Neural progenitor cell (in vitro differentiated cells): Measurements from ENCODE around the gene CCDC171. TPM values are rescaled to one million over a fixed set of nuclear protein-coding genes. Genes with fewer than 3 reads are reported as not detected.

Experiments used
- DNase-seq: peaks from one replicate; pipeline ENCODE4 v3.0.0-alpha.2; 2016; ENCODE audit warnings: low spot score
- H2AFZ ChIP-seq: fragments of 200-600 bp; sonication (generic); replicated peaks from 2 replicates; pipeline ENCODE4 v1.6.1; 2016; ENCODE audit warnings: antibody characterized with exemption
- H3F3A ChIP-seq: fragments of 200-600 bp; sonication (generic); 2 replicates; pipeline ENCODE4 v1.6.1; 2016; ENCODE audit warnings: antibody characterized with exemption, low read depth
- H3K27ac ChIP-seq: fragments of 200-600 bp; sonication (generic); 2 replicates; pipeline ENCODE4 v1.5.1; 2016; ENCODE audit warnings: mild to moderate bottlenecking
- H3K27me3 ChIP-seq: fragments of 200-600 bp; sonication (generic); 2 replicates; pipeline ENCODE4 v1.6.1; 2016; ENCODE audit warnings: mild to moderate bottlenecking, moderate library complexity
- H3K36me3 ChIP-seq: fragments of 200-600 bp; sonication (generic); 2 replicates; pipeline ENCODE4 v1.5.1; 2016
- H3K4me1 ChIP-seq: fragments of 200-600 bp; sonication (generic); 2 replicates; pipeline ENCODE4 v1.6.1; 2016; ENCODE audit warnings: mixed run types
- H3K4me2 ChIP-seq: fragments of 200-600 bp; sonication (generic); 2 replicates; pipeline ENCODE4 v1.6.1; 2016
- H3K4me3 ChIP-seq: fragments of 200-600 bp; sonication (generic); 2 replicates; pipeline ENCODE4 v1.5.1; 2016
- H3K79me2 ChIP-seq: fragments of 200-600 bp; sonication (generic); 2 replicates; pipeline ENCODE4 v1.6.1; 2016; ENCODE audit warnings: low read depth
- H3K9ac ChIP-seq: fragments of 200-600 bp; sonication (generic); 2 replicates; pipeline ENCODE4 v1.6.1; 2016
- H3K9me3 ChIP-seq: fragments of 200-600 bp; sonication (generic); 2 replicates; pipeline ENCODE4 v1.5.1; 2016; ENCODE audit warnings: low read depth
- H4K20me1 ChIP-seq: fragments of 200-600 bp; sonication (generic); 2 replicates; pipeline ENCODE4 v1.6.1; 2016; ENCODE audit warnings: low read depth
- H3K27ac Mint-ChIP-seq: 3 replicates; pipeline ENCODE4 v1.8.0; 2021; ENCODE audit warnings: mixed read lengths
- H3K27me3 Mint-ChIP-seq: 2 replicates; pipeline ENCODE4 v1.8.0; 2022; ENCODE audit warnings: low read depth, mild to moderate bottlenecking, inconsistent platforms, moderate library complexity, mixed read lengths; ENCODE audit not compliant: insufficient read depth
- H3K36me3 Mint-ChIP-seq: 3 replicates; pipeline ENCODE4 v1.8.0; 2021; ENCODE audit warnings: mixed read lengths
- H3K4me1 Mint-ChIP-seq: 3 replicates; pipeline ENCODE4 v1.8.0; 2021; ENCODE audit warnings: mixed read lengths
- H3K4me3 Mint-ChIP-seq: 3 replicates; pipeline ENCODE4 v1.8.0; 2021; ENCODE audit warnings: mild to moderate bottlenecking, moderate library complexity, mixed read lengths
- H3K9me3 Mint-ChIP-seq: 3 replicates; pipeline ENCODE4 v1.8.0; 2020; ENCODE audit warnings: mixed read lengths
- EZH2 ChIP-seq: fragments of 200-600 bp; sonication (generic); IDR thresholded peaks from 2 replicates; pipeline ENCODE4 v1.6.1; 2017; ENCODE audit warnings: antibody characterized with exemption, mild to moderate bottlenecking, moderate library complexity
- EZH2phosphoT487 ChIP-seq: fragments of 200-600 bp; sonication (generic); IDR thresholded peaks from 2 replicates; pipeline ENCODE4 v1.6.1; 2017; ENCODE audit warnings: antibody characterized with exemption
- total RNA-seq: library from RNA; depleted of rRNA; stranded (reverse); fragments of >200 nt; gene quantifications from 2 replicates; pipeline ENCODE4 v1.2.3, GENCODE V29; 2015; ENCODE audit warnings: low replicate concordance
- TF ChIP-seq, protein P1 (sequence below): fragments of 200-600 bp; sonication (generic); IDR thresholded peaks from 2 replicates; pipeline ENCODE4 v1.5.1; 2017; ENCODE audit warnings: antibody characterized with exemption, mild to moderate bottlenecking

The CCDC171 gene
- total RNA-seq, 1 donor from 2014 or later: 9.3 TPM

DNA sequence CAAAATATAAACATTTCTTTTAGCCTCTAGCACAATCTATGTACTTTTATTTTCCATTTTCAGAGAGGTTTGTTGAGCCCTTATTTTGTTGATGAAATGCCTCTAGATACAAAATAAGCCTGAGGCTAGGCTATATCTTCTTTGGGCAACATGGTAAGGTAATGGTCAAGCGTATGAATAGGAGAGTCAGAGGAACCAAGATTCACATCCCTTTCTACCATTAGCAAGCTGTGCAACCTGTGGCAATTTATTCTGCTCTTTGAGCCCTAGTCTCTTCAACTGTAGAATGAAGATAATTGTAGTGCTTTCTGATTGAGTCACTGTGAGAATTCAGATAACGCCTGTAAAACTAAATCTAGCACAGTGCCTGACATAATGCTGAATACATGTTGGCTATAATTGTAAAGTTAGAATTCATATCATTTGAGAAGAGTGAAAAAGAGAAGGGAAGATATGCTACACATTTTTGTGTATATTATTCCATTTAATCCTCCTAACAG lies 412.5 kb downstream of the CCDC171 start:
- TF ChIP-seq EZH2phosphoT487 (no peak), EZH2 (no peak)
- TF ChIP-seq, protein P1, sequence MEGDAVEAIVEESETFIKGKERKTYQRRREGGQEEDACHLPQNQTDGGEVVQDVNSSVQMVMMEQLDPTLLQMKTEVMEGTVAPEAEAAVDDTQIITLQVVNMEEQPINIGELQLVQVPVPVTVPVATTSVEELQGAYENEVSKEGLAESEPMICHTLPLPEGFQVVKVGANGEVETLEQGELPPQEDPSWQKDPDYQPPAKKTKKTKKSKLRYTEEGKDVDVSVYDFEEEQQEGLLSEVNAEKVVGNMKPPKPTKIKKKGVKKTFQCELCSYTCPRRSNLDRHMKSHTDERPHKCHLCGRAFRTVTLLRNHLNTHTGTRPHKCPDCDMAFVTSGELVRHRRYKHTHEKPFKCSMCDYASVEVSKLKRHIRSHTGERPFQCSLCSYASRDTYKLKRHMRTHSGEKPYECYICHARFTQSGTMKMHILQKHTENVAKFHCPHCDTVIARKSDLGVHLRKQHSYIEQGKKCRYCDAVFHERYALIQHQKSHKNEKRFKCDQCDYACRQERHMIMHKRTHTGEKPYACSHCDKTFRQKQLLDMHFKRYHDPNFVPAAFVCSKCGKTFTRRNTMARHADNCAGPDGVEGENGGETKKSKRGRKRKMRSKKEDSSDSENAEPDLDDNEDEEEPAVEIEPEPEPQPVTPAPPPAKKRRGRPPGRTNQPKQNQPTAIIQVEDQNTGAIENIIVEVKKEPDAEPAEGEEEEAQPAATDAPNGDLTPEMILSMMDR: no peak

DNA sequence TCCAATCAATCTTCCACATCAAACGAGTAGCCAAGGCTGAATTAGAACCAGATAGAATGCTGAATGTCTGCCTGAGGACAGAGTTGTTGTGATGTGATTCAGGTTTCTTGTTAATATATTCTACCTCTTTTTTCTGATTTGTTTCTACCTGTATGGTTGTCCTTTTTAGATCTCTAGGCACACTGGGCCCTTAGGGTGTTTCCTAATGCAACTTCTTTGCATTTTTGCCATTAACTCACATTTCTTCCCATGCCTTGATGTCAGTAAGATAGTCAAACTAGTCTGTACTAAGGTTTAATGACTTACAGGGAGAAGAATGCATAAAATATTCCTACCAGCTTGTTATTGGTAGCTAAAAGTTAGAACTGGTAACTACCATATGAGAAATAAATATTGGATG lies 413.6 kb downstream of the CCDC171 start:
- no peak overlapping the region for H3K9ac ChIP-seq
- H4K20me1 ChIP-seq: no peaks in the 10 kb centered on the region
- no peak overlapping the region for H3K4me2 ChIP-seq
- H3K79me2 ChIP-seq: no peaks in the 10 kb centered on the region
- H3K27me3 ChIP-seq: no peaks in the 10 kb centered on the region
- no peaks in the 10 kb centered on the region for H3K36me3 ChIP-seq
- no peaks in the 10 kb centered on the region for H3K4me1 Mint-ChIP-seq
- no peak overlapping the region for H3K4me3 Mint-ChIP-seq
- no peaks in the 10 kb centered on the region for H3K9me3 Mint-ChIP-seq
- H3K27me3 Mint-ChIP-seq: no peaks in the 10 kb centered on the region
- H2AFZ ChIP-seq: no peak overlapping the region
- TF ChIP-seq EZH2phosphoT487: no peak
- TF ChIP-seq, protein P1: no peak
- TF ChIP-seq EZH2: no peak
- no peak overlapping the region for H3K4me3 ChIP-seq
- H3K9me3 ChIP-seq: no peaks in the 10 kb centered on the region
- no peaks in the 10 kb centered on the region for H3F3A ChIP-seq
- no peak for DNase-seq
- no peak overlapping the region for H3K27ac Mint-ChIP-seq
- H3K36me3 Mint-ChIP-seq: no peaks in the 10 kb centered on the region
- no peak overlapping the region for H3K27ac ChIP-seq
- H3K4me1 ChIP-seq: no peaks in the 10 kb centered on the region

More for the DNA sequence above, 412.5 kb downstream of the CCDC171 start:
- no peaks in the 10 kb centered on the region for H3K27me3 ChIP-seq
- H3K27ac Mint-ChIP-seq: no peak overlapping the region
- DNase-seq: no peak
- H3K27ac ChIP-seq: no peak overlapping the region
- no peak overlapping the region for H2AFZ ChIP-seq
- H3K4me1 Mint-ChIP-seq: no peaks in the 10 kb centered on the region
- H3K4me3 Mint-ChIP-seq: no peak overlapping the region
- no peaks in the 10 kb centered on the region for H3K36me3 ChIP-seq
- no peaks in the 10 kb centered on the region for H3K36me3 Mint-ChIP-seq
- H3K79me2 ChIP-seq: no peaks in the 10 kb centered on the region
- no peaks in the 10 kb centered on the region for H3K9me3 Mint-ChIP-seq
- no peaks in the 10 kb centered on the region for H4K20me1 ChIP-seq
- no peaks in the 10 kb centered on the region for H3K9me3 ChIP-seq
- no peaks in the 10 kb centered on the region for H3F3A ChIP-seq
- H3K9ac ChIP-seq: no peak overlapping the region
- H3K4me1 ChIP-seq: no peaks in the 10 kb centered on the region
- H3K4me2 ChIP-seq: no peak overlapping the region
- H3K4me3 ChIP-seq: no peak overlapping the region
- H3K27me3 Mint-ChIP-seq: no peaks in the 10 kb centered on the region

DNA sequence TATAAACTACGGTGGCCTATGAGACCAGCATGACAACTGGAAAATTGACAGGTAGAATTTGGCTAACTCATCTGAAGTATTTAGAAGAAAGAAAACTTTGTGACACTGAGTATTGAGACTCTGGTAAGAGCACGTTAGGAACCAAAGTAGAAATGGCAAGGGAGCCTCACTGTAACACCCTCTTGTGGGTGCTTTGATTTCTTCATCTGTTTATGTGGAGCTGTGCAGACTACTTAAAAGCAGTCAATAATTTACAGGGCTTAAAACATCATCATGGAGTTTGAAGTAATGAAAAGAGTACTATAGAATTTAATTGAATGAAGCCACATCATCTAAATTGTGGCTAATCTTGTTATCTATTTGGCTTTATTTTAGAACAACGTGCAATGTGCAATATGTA lies 414.2 kb downstream of the CCDC171 start:
- Histone ChIP-seq H3K27ac (no peak overlapping the region), H3K4me1 (no peaks in the 10 kb centered on the region), H2AFZ (no peak overlapping the region), H3K9me3 (no peaks in the 10 kb centered on the region), H3K36me3 (no peaks in the 10 kb centered on the region), H3K4me2 (no peak overlapping the region), H3F3A (no peaks in the 10 kb centered on the region), H3K9ac (no peak overlapping the region), H3K4me3 (no peak overlapping the region), H3K27me3 (no peaks in the 10 kb centered on the region), H4K20me1 (no peaks in the 10 kb centered on the region), H3K79me2 (no peaks in the 10 kb centered on the region)
- Mint-ChIP-seq H3K9me3 (no peaks in the 10 kb centered on the region), H3K4me3 (no peak overlapping the region), H3K27me3 (no peaks in the 10 kb centered on the region), H3K36me3 (no peaks in the 10 kb centered on the region), H3K27ac (no peak overlapping the region), H3K4me1 (peaks cover 2% of the 10 kb centered on the region)
- DNase-seq: no peak
- TF ChIP-seq EZH2 (no peak), EZH2phosphoT487 (no peak)

DNA sequence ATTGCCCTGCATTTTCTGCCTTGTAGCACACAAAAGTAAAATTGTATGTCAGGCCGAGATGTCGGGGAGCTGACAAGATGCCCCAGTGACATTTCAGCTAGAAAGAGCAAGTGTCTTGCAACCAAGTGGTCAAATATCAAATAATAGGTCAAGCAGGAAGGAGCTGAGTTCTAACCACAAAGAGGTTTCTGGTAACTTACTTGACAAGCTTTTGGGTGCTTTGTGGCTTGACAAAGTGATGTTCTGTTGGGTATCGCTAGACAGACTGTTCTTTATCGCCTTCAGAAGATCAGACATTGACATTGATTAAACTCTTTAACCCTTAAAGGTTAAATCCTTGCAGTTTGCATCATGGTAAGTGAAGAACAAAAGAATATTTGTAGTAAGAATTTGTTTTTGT lies 419.9 kb downstream of the CCDC171 start:
- no peaks in the 10 kb centered on the region for H3K4me1 ChIP-seq
- no peak overlapping the region for H2AFZ ChIP-seq
- H4K20me1 ChIP-seq: no peaks in the 10 kb centered on the region
- no peak for DNase-seq
- H3F3A ChIP-seq: no peaks in the 10 kb centered on the region
- H3K4me3 ChIP-seq: no peak overlapping the region
- no peak overlapping the region for H3K27ac ChIP-seq
- H3K9me3 ChIP-seq: no peaks in the 10 kb centered on the region
- peaks cover 21% of the 10 kb centered on the region for H3K4me1 Mint-ChIP-seq
- no peak overlapping the region for H3K4me3 Mint-ChIP-seq
- TF ChIP-seq, protein P1: no peak
- TF ChIP-seq EZH2 (no peak), EZH2phosphoT487 (no peak)
- peak overlapping the region; percentile 33 for H3K27ac Mint-ChIP-seq
- no peak overlapping the region for H3K4me2 ChIP-seq
- no peaks in the 10 kb centered on the region for H3K27me3 ChIP-seq
- no peaks in the 10 kb centered on the region for H3K9me3 Mint-ChIP-seq
- H3K36me3 ChIP-seq: no peaks in the 10 kb centered on the region
- H3K79me2 ChIP-seq: no peaks in the 10 kb centered on the region
- H3K36me3 Mint-ChIP-seq: no peaks in the 10 kb centered on the region
- peaks cover 2% of the 10 kb centered on the region for H3K27me3 Mint-ChIP-seq
- no peak overlapping the region for H3K9ac ChIP-seq
